Activated naive CD4-positive, alpha-beta T cell treated with Interleukin-2 at 50 U/mL for 16 hours (primary cell): ENCODE data around the gene CPT1A.

Source experiments
- DNase-seq: peaks from one replicate; pipeline ENCODE4 v3.0.0-alpha.2; 2020

The CPT1A gene

GRCh38 chr11:68751331-68751856, 90.3 kb downstream of the CPT1A start, which contains the start of gene TESMIN:
Gene TESMIN (minus strand): TSS chr11:68751520. CDS start chr11:68750660, 860 bp downstream.
- peak; percentile 89 for DNase-seq

- no peak for DNase-seq
Observed at GRCh38 chr11:68751004-68751325, 90.8 kb downstream of the CPT1A start.

- DNase-seq, result peak; percentile 2
Observed at GRCh38 chr11:68750195-68751003, 91.3 kb downstream of the CPT1A start.

- no peak for DNase-seq
Observed at GRCh38 chr11:68749229-68750123, 92.2 kb downstream of the CPT1A start.

- no peak for DNase-seq
Observed at GRCh38 chr11:68748061-68748460, 93.7 kb downstream of the CPT1A start.

- DNase-seq, result no peak
Observed at GRCh38 chr11:68743539-68743938, 98.2 kb downstream of the CPT1A start.

- DNase-seq, result no peak
Observed at GRCh38 chr11:68741463-68741862, 100.3 kb downstream of the CPT1A start.

GRCh38 chr11:68735646-68736045, 106.1 kb downstream of the CPT1A start:
- DNase-seq, result no peak

- DNase-seq, result no peak
Observed at GRCh38 chr11:68735125-68735524, 106.6 kb downstream of the CPT1A start.

GRCh38 chr11:68734111-68734510, 107.6 kb downstream of the CPT1A start:
- DNase-seq, result no peak

- DNase-seq, result no peak
Observed at GRCh38 chr11:68727783-68728182, 113.9 kb downstream of the CPT1A start.

- no peak for DNase-seq
Observed at GRCh38 chr11:68724293-68724692, 117.4 kb downstream of the CPT1A start.

GRCh38 chr11:68722143-68722542, 119.6 kb downstream of the CPT1A start:
- no peak for DNase-seq

- DNase-seq, result no peak
Observed at GRCh38 chr11:68721075-68721474, 120.6 kb downstream of the CPT1A start.

GRCh38 chr11:68715456-68716122, 126.1 kb downstream of the CPT1A start:
- DNase-seq, result no peak

- DNase-seq, result no peak
Observed at GRCh38 chr11:68714060-68714856, 127.5 kb downstream of the CPT1A start.

GRCh38 chr11:68711114-68711513, 130.6 kb downstream of the CPT1A start:
- DNase-seq, result no peak

GRCh38 chr11:68710409-68710808, 131.3 kb downstream of the CPT1A start:
- no peak for DNase-seq

GRCh38 chr11:68709062-68709461, 132.7 kb downstream of the CPT1A start:
- DNase-seq, result no peak

GRCh38 chr11:68707527-68707926, 134.2 kb downstream of the CPT1A start:
- DNase-seq, result no peak

GRCh38 chr11:68704887-68705286, 136.8 kb downstream of the CPT1A start:
- DNase-seq, result no peak
